CD4-positive, alpha-beta memory T cell (primary cell): ENCODE data around the gene ITK. TPM values are rescaled to one million over a fixed set of nuclear protein-coding genes. Genes with fewer than 3 reads are reported as not detected.
A peak's percentile ranks its signal among the peaks of the same experiment; 100 is the strongest.
"Not testable (repeated sequence)": the region's sequence is repeated elsewhere in the genome, so short reads cannot be mapped to it uniquely, and the experiment has no call there.

ENCODE experiments used
- CTCF ChIA-PET: fragments of 350-600 bp; sonication (Branson Sonifier 250); formaldehyde crosslinking; loops from one replicate; lab custom pipeline; 2021; ENCODE audit warnings: inconsistent platforms; ENCODE audit not compliant: partially characterized antibody; lab: Charles Lee
- POLR2A ChIA-PET: fragments of 350-600 bp; sonication (Branson Sonifier 250); formaldehyde crosslinking; loops from one replicate; lab custom pipeline; 2021; ENCODE audit not compliant: partially characterized antibody; lab: Charles Lee
- DNase-seq, 5 donors: peaks; one replicate each; pipeline versions ENCODE4 v3.0.0 to v3.0.0-alpha.2; 2020 to 2022; ENCODE audit warnings: mixed read lengths in 1 of 5
- H3K27ac ChIP-seq: one replicate; pipeline ENCODE4 v1.7.0; 2013; ENCODE audit warnings: low read depth, low read length
- H3K27me3 ChIP-seq: 2 replicates; pipeline ENCODE4 v1.7.0; 2013; ENCODE audit warnings: mild to moderate bottlenecking, low read length, moderate library complexity; ENCODE audit not compliant: insufficient read depth
- H3K36me3 ChIP-seq: 2 replicates; pipeline ENCODE4 v1.7.0; 2013; ENCODE audit warnings: mild to moderate bottlenecking, low read length, moderate library complexity; ENCODE audit not compliant: insufficient read depth
- H3K4me1 ChIP-seq: 2 replicates; pipeline ENCODE4 v1.7.0; 2013; ENCODE audit warnings: mild to moderate bottlenecking, low read length, moderate library complexity; ENCODE audit not compliant: insufficient read depth
- H3K4me3 ChIP-seq, 2 donors: one replicate each; pipeline ENCODE4 v1.7.0; 2013; ENCODE audit warnings: low read length in 2 of 2, mild to moderate bottlenecking in 1 of 2
- H3K9me3 ChIP-seq, 2 donors: one replicate each; pipeline ENCODE4 v1.7.0; 2013; ENCODE audit warnings: low read length in 2 of 2, control low read depth in 1 of 2; ENCODE audit not compliant: control insufficient read depth in 1 of 2
- H3K27ac Mint-ChIP-seq, 7 donors: one replicate each; pipeline ENCODE4 v1.8.0; 2020 to 2021; ENCODE audit warnings: mixed read lengths in 7 of 7, mild to moderate bottlenecking in 6 of 7, inconsistent platforms in 3 of 7, moderate library complexity in 3 of 7
- H3K27me3 Mint-ChIP-seq, 2 donors: one replicate each; pipeline ENCODE4 v1.8.0; 2020 to 2021; ENCODE audit warnings: mixed read lengths in 2 of 2
- H3K36me3 Mint-ChIP-seq, 2 donors: one replicate each; pipeline ENCODE4 v1.8.0; 2020 to 2021; ENCODE audit warnings: mixed read lengths in 2 of 2, inconsistent platforms in 1 of 2, mild to moderate bottlenecking in 1 of 2
- H3K4me1 Mint-ChIP-seq, 4 donors: one replicate each; pipeline ENCODE4 v1.8.0; 2020 to 2021; ENCODE audit warnings: mixed read lengths in 4 of 4, mild to moderate bottlenecking in 1 of 4
- H3K4me3 Mint-ChIP-seq, 8 donors: one replicate each; pipeline ENCODE4 v1.8.0; 2020 to 2021; ENCODE audit warnings: mixed read lengths in 8 of 8, mild to moderate bottlenecking in 7 of 8, moderate library complexity in 6 of 8, inconsistent platforms in 3 of 8
- H3K9me3 Mint-ChIP-seq, 8 donors: one replicate each; pipeline ENCODE4 v1.8.0; 2020 to 2021; ENCODE audit warnings: mixed read lengths in 8 of 8, mild to moderate bottlenecking in 5 of 8, inconsistent platforms in 3 of 8, moderate library complexity in 1 of 8
- intact Hi-C: fragments of 100-400 bp; cut with micrococcal nuclease; formaldehyde crosslinking; loops from one replicate; pipeline ENCODE4 v1.15.1; 2023
- polyA plus RNA-seq, 2 donors: library from polyadenylated mRNA; unstranded; fragments of 300-500 nt; fragmentation: Illumina TruSeq; gene quantifications; one replicate each; pipeline ENCODE4 v1.2.3, GENCODE V29; 2021
- total RNA-seq, 2 experiments: library from RNA; stranded (reverse); gene quantifications; one replicate each; pipeline ENCODE4 v1.2.3, GENCODE V29; 2021

The ITK gene
- total and polyA plus RNA-seq, 4 experiments from 2014 or later, result 141 to 421 (median 288) TPM

- peaks cover 37 to 65% (median 50%) of the 10 kb centered on the region in 4 donors for H3K4me1 Mint-ChIP-seq
- peak overlapping the region; percentile 83 to 97 (median 96) for H3K27ac Mint-ChIP-seq
- peak in 1 of 5 donors; percentile 42 for DNase-seq
- no peaks in the 10 kb centered on the region for H3K9me3 ChIP-seq
- H3K27me3 Mint-ChIP-seq, result no peaks in the 10 kb centered on the region
- H3K27me3 ChIP-seq, result no peaks in the 10 kb centered on the region
- H3K4me3 Mint-ChIP-seq, result peak overlapping the region; percentile 38 to 90 (median 74)
- intact Hi-C loops, result no loop called here
- H3K4me1 ChIP-seq, result peaks cover 52% of the 10 kb centered on the region
- peaks cover 0 to 5% (median 0%) of the 10 kb centered on the region in 8 donors for H3K9me3 Mint-ChIP-seq
- no peaks in the 10 kb centered on the region for H3K36me3 ChIP-seq
- ChIA-PET POLR2A (interaction anchor here (1.2 to 29.8 kb wide), 7 partner anchors 12 to 75 kb away, joined by 3 to 1020 read pairs (median 71); partner anchors contain the start of genes GARIN3 and MED7), CTCF (interaction anchor here (4.3 kb wide), 1 partner anchor 10 kb away, joined by 14 read pairs; no protein-coding TSS in a partner anchor)
- H3K36me3 Mint-ChIP-seq, result peaks cover 16 to 22% of the 10 kb centered on the region in 2 donors
- H3K4me3 ChIP-seq, result peak overlapping the region; percentile 7 to 27
- H3K27ac ChIP-seq, result peak overlapping the region; percentile 77
These were observed 2.7 kb upstream of the ITK start for GRCh38 chr5:157177953-157178352.

GRCh38 chr5:157178966-157179365, 1.7 kb upstream of the ITK start:
- no peak for DNase-seq
- Histone ChIP-seq H3K4me1 (peaks cover 42% of the 10 kb centered on the region), H3K36me3 (peaks cover 4% of the 10 kb centered on the region), H3K27me3 (no peaks in the 10 kb centered on the region), H3K27ac (peak overlapping the region; percentile 77), H3K4me3 (peak overlapping the region; percentile 5 to 38), H3K9me3 (no peaks in the 10 kb centered on the region)
- Mint-ChIP-seq H3K4me1 (peaks cover 36 to 70% (median 47%) of the 10 kb centered on the region in 4 donors), H3K9me3 (peaks cover 0 to 5% (median 0%) of the 10 kb centered on the region in 8 donors), H3K27ac (peak overlapping the region; percentile 83 to 97 (median 96)), H3K4me3 (peak overlapping the region; percentile 55 to 90 (median 74)), H3K36me3 (peaks cover 26 to 32% of the 10 kb centered on the region in 2 donors), H3K27me3 (no peaks in the 10 kb centered on the region)
- POLR2A ChIA-PET, result interaction anchor here (1.3 to 29.8 kb wide), 8 partner anchors 13 to 58 kb away, joined by 5 to 1020 read pairs (median 58); partner anchors contain the start of genes GARIN3 and MED7
- intact Hi-C loops, result no loop called here
- CTCF ChIA-PET, result interaction anchor here (0.7 to 4.3 kb wide), 6 partner anchors 11 to 73 kb away, joined by 3 to 14 read pairs (median 4); no protein-coding TSS in a partner anchor

- H3K27me3 ChIP-seq, result no peaks in the 10 kb centered on the region
- Mint-ChIP-seq H3K4me1 (peaks cover 35 to 73% (median 50%) of the 10 kb centered on the region in 4 donors), H3K27me3 (no peaks in the 10 kb centered on the region), H3K9me3 (peaks cover 0 to 5% (median 0%) of the 10 kb centered on the region in 8 donors), H3K4me3 (peak overlapping the region; percentile 97 to 100 (median 99)), H3K36me3 (peaks cover 51 to 60% of the 10 kb centered on the region in 2 donors), H3K27ac (peak overlapping the region; percentile 84 to 99 (median 97))
- intact Hi-C loops, result no loop called here
- peaks cover 63% of the 10 kb centered on the region for H3K4me1 ChIP-seq
- peaks cover 27% of the 10 kb centered on the region for H3K36me3 ChIP-seq
- ChIA-PET CTCF (interaction anchor here (0.6 to 3.8 kb wide), 9 partner anchors 10 to 63 kb away, joined by 3 to 21 read pairs (median 4); no protein-coding TSS in a partner anchor), POLR2A (interaction anchor here (0.7 to 29.8 kb wide), 17 partner anchors 10 to 124 kb away, joined by 3 to 1020 read pairs (median 9); partner anchors contain the start of genes GARIN3 and MED7)
- peak overlapping the region; percentile 77 for H3K27ac ChIP-seq
- H3K9me3 ChIP-seq, result no peaks in the 10 kb centered on the region
- peak overlapping the region; percentile 83 to 99 for H3K4me3 ChIP-seq
- DNase-seq, result no peak
These were observed 1.6 kb downstream of the ITK start for GRCh38 chr5:157182143-157182757.

GRCh38 chr5:157184117-157184670, 3.6 kb downstream of the ITK start:
- ChIA-PET POLR2A (interaction anchor here (1.1 to 29.8 kb wide), 11 partner anchors 9 to 88 kb away, joined by 3 to 1020 read pairs (median 30); partner anchors contain the start of genes GARIN3 and MED7), CTCF (interaction anchor here (0.7 to 3.8 kb wide), 5 partner anchors 9 to 35 kb away, joined by 3 to 21 read pairs (median 4); no protein-coding TSS in a partner anchor)
- Histone ChIP-seq H3K36me3 (peaks cover 34% of the 10 kb centered on the region), H3K27me3 (no peaks in the 10 kb centered on the region), H3K4me1 (peaks cover 63% of the 10 kb centered on the region), H3K9me3 (no peaks in the 10 kb centered on the region), H3K27ac (peak overlapping the region; percentile 64), H3K4me3 (peak overlapping the region; percentile 74 to 76)
- no peak for DNase-seq
- peaks cover 66 to 74% of the 10 kb centered on the region in 2 donors for H3K36me3 Mint-ChIP-seq
- peak overlapping the region; percentile 86 to 100 (median 97) for H3K4me3 Mint-ChIP-seq
- H3K9me3 Mint-ChIP-seq, result no peaks in the 10 kb centered on the region
- H3K27ac Mint-ChIP-seq, result peak overlapping the region; percentile 80 to 95 (median 85)
- H3K27me3 Mint-ChIP-seq, result no peaks in the 10 kb centered on the region
- intact Hi-C loops, result no loop called here
- H3K4me1 Mint-ChIP-seq, result peaks cover 36 to 73% (median 51%) of the 10 kb centered on the region in 4 donors

- CTCF ChIA-PET, result interaction anchor here (1.0 to 3.8 kb wide), 6 partner anchors 10 to 66 kb away, joined by 3 to 21 read pairs (median 4); no protein-coding TSS in a partner anchor
- intact Hi-C loops, H3K9me3 Mint-ChIP-seq, H3K9me3 ChIP-seq, H3K27me3 ChIP-seq, H3K27me3 Mint-ChIP-seq: not testable (repeated sequence)
- Mint-ChIP-seq H3K27ac (peak overlapping the region; percentile 69 to 95 (median 85)), H3K4me3 (peak overlapping the region; percentile 86 to 100 (median 97)), H3K4me1 (peaks cover 34 to 72% (median 49%) of the 10 kb centered on the region in 4 donors), H3K36me3 (peaks cover 69 to 79% of the 10 kb centered on the region in 2 donors)
- Histone ChIP-seq H3K27ac (peak overlapping the region; percentile 64), H3K4me3 (peak overlapping the region; percentile 74 to 76), H3K4me1 (peaks cover 63% of the 10 kb centered on the region), H3K36me3 (peaks cover 34% of the 10 kb centered on the region)
- DNase-seq, result peak in 1 of 5 donors; percentile 49
- POLR2A ChIA-PET, result interaction anchor here (0.7 to 29.8 kb wide), 16 partner anchors 9 to 358 kb away, joined by 3 to 1020 read pairs (median 27); partner anchors contain the start of genes GARIN3 and MED7
These were observed 4.5 kb downstream of the ITK start for GRCh38 chr5:157185122-157185521.

- Histone ChIP-seq H3K9me3 (no peaks in the 10 kb centered on the region), H3K27me3 (no peaks in the 10 kb centered on the region), H3K36me3 (peaks cover 34% of the 10 kb centered on the region), H3K27ac (peak overlapping the region; percentile 64), H3K4me1 (peaks cover 71% of the 10 kb centered on the region), H3K4me3 (peak overlapping the region in 1 of 2 donors; percentile 44)
- H3K9me3 Mint-ChIP-seq, result no peaks in the 10 kb centered on the region
- H3K36me3 Mint-ChIP-seq, result peaks cover 69 to 79% of the 10 kb centered on the region in 2 donors
- no peaks in the 10 kb centered on the region for H3K27me3 Mint-ChIP-seq
- H3K27ac Mint-ChIP-seq, result peak overlapping the region; percentile 84 to 97 (median 91)
- CTCF ChIA-PET, result interaction anchor here (0.7 to 9.5 kb wide), 8 partner anchors 10 to 142 kb away, joined by 3 to 66 read pairs (median 4); no protein-coding TSS in a partner anchor
- intact Hi-C loops, result no loop called here
- H3K4me3 Mint-ChIP-seq, result peak overlapping the region; percentile 84 to 100 (median 96)
- DNase-seq, result peak in 1 of 5 donors; percentile 44
- POLR2A ChIA-PET, result interaction anchor here (0.7 to 29.8 kb wide), 19 partner anchors 10 to 344 kb away, joined by 3 to 1020 read pairs (median 9); partner anchors contain the start of genes GARIN3 and MED7
- H3K4me1 Mint-ChIP-seq, result peaks cover 43 to 73% (median 55%) of the 10 kb centered on the region in 4 donors
These were observed 5.8 kb downstream of the ITK start for GRCh38 chr5:157186309-157187045.
